ENCODE data around the gene GALC. TPM values are rescaled to one million over a fixed set of nuclear protein-coding genes. Genes with fewer than 3 reads are reported as not detected.

Gene GALC
- total RNA-seq, 1 donor from 2014 or later: 47.4 TPM

DNA sequence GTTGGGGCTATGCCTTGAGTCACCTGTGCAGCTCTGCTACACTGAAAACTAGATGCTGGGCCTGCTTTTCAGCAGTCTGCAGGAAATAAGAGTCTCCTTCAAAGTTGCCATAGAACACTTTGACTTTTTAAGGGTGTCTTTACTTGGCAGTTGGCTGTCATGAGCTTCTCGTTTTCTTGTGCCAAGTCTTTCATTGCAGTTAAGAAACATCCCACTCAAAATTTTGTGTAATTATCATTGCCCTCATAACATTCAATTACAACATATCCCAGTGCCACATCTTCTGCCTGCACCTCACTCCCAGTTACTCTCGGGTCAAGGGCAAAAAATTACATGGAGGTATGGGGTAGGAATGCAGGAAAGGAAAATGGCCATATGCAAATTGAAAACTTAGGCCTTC is 41.1 kb upstream of the GALC start:
- no peaks in the 10 kb centered on the region for H3K9me3 ChIP-seq
- ATAC-seq: peak; percentile 42
- no peak for DNase-seq
- H3K4me3 ChIP-seq: no peak overlapping the region
- no peaks in the 10 kb centered on the region for H3K4me1 ChIP-seq
- intact Hi-C loops (cut with DNase I): no loop called here
- H3K27me3 ChIP-seq: no peaks in the 10 kb centered on the region
- TF ChIP-seq, protein P1, sequence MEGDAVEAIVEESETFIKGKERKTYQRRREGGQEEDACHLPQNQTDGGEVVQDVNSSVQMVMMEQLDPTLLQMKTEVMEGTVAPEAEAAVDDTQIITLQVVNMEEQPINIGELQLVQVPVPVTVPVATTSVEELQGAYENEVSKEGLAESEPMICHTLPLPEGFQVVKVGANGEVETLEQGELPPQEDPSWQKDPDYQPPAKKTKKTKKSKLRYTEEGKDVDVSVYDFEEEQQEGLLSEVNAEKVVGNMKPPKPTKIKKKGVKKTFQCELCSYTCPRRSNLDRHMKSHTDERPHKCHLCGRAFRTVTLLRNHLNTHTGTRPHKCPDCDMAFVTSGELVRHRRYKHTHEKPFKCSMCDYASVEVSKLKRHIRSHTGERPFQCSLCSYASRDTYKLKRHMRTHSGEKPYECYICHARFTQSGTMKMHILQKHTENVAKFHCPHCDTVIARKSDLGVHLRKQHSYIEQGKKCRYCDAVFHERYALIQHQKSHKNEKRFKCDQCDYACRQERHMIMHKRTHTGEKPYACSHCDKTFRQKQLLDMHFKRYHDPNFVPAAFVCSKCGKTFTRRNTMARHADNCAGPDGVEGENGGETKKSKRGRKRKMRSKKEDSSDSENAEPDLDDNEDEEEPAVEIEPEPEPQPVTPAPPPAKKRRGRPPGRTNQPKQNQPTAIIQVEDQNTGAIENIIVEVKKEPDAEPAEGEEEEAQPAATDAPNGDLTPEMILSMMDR (IDR thresholded peaks at IDR 0.05): no peak
- H3K36me3 ChIP-seq: no peaks in the 10 kb centered on the region
- H3K27ac ChIP-seq: no peak overlapping the region

DNA sequence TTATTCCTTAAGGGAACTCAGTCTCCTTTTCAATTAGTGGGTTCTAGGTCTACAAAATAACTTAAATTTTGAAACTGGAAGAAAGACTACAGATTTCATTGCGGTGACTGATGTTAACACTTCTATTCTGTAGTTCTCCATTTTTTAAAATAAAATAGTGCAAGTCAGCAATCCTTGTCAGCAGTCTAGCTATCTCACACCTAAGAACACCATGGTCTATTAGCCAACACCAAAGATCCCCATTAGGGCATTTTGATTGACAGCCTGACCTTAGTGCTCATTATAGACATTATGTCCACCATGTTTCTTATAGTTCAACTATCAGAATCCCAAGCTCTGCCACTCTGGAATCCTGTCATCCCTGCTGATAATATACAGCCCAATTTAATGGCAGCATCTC is 39.4 kb upstream of the GALC start:
- ATAC-seq (peak; percentile 67), DNase-seq (no peak)
- H3K36me3 ChIP-seq: no peaks in the 10 kb centered on the region
- H3K27me3 ChIP-seq: no peaks in the 10 kb centered on the region
- H3K27ac ChIP-seq: no peak overlapping the region
- TF ChIP-seq, protein P1 (IDR thresholded peaks at IDR 0.05): no peak
- H3K4me3 ChIP-seq: no peak overlapping the region
- H3K4me1 ChIP-seq: no peaks in the 10 kb centered on the region
- no peaks in the 10 kb centered on the region for H3K9me3 ChIP-seq
- intact Hi-C loops (cut with DNase I): no loop called here

GRCh38 chr14:88030892-88031291 is 37.9 kb upstream of the GALC start:
- DNase-seq (no peak), ATAC-seq (no peak)
- H3K27ac ChIP-seq: no peak overlapping the region
- intact Hi-C loops (cut with DNase I): no loop called here
- no peaks in the 10 kb centered on the region for H3K9me3 ChIP-seq
- TF ChIP-seq, protein P1 (IDR thresholded peaks at IDR 0.05): no peak
- H3K4me1 ChIP-seq: no peaks in the 10 kb centered on the region
- H3K4me3 ChIP-seq: no peak overlapping the region
- H3K36me3 ChIP-seq: no peaks in the 10 kb centered on the region
- H3K27me3 ChIP-seq: no peaks in the 10 kb centered on the region

DNA sequence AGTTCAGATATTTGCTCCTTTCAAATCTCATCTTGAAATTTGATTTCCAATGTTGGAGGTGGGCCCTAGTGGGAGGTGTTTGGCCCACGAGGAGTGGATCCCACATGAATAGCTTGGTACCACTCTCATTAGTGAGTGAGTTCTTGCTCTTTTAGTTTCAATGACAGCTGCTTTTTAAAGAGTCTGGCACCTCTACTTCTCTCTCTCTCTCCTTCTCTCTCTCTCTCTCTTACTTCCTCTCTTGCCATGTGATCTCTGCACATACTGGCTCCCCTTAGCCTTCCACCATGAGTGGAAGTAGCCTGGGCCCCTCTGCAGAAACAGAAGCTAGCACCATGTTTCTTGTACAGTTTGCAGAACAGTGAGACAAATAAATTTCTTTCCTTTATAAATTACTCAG is 37.1 kb upstream of the GALC start:
- Histone ChIP-seq H3K36me3 (no peaks in the 10 kb centered on the region), H3K27me3 (no peaks in the 10 kb centered on the region), H3K9me3 (no peaks in the 10 kb centered on the region), H3K4me3 (no peak overlapping the region), H3K4me1 (no peaks in the 10 kb centered on the region), H3K27ac (no peak overlapping the region)
- intact Hi-C loops (cut with DNase I): no loop called here
- TF ChIP-seq, protein P1 (IDR thresholded peaks at IDR 0.05): no peak
- DNase-seq (no peak), ATAC-seq (peak; percentile 74)

GRCh38 chr14:88029500-88029899 is 36.5 kb upstream of the GALC start:
- H3K4me3 ChIP-seq: no peak overlapping the region
- no peak for DNase-seq
- H3K27ac ChIP-seq: no peak overlapping the region
- TF ChIP-seq, protein P1 (IDR thresholded peaks at IDR 0.05): no peak
- ATAC-seq: no peak
- H3K36me3 ChIP-seq: no peaks in the 10 kb centered on the region
- no peaks in the 10 kb centered on the region for H3K27me3 ChIP-seq
- H3K4me1 ChIP-seq: no peaks in the 10 kb centered on the region
- intact Hi-C loops (cut with DNase I): no loop called here
- H3K9me3 ChIP-seq: no peaks in the 10 kb centered on the region

GRCh38 chr14:88026890-88027289 is 33.9 kb upstream of the GALC start:
- TF ChIP-seq, protein P1 (IDR thresholded peaks at IDR 0.05): no peak
- Histone ChIP-seq H3K9me3 (no peaks in the 10 kb centered on the region), H3K36me3 (no peaks in the 10 kb centered on the region), H3K27me3 (no peaks in the 10 kb centered on the region), H3K27ac (no peak overlapping the region), H3K4me1 (peaks cover 7% of the 10 kb centered on the region), H3K4me3 (no peak overlapping the region)
- ATAC-seq (no peak), DNase-seq (no peak)
- intact Hi-C loops (cut with DNase I): no loop called here
